DND-41 (cell line): ENCODE measurements around the gene CEP295NL.

Experiments used
- EZH2 ChIP-seq: IDR thresholded peaks from 3 replicates; pipeline ENCODE4 v1.6.1; 2012; ENCODE audit warnings: borderline replicate concordance, low read depth, mild to moderate bottlenecking, moderate library complexity, low read length, inconsistent platforms; ENCODE audit not compliant: severe bottlenecking
- TF ChIP-seq, protein P1 (sequence below): IDR thresholded peaks from 2 replicates; pipeline ENCODE4 v1.5.1; 2012; ENCODE audit warnings: borderline replicate concordance, low read length, moderate library complexity, mild to moderate bottlenecking; ENCODE audit not compliant: poor library complexity, severe bottlenecking; ENCODE audit errors: extremely low read depth

DNA sequence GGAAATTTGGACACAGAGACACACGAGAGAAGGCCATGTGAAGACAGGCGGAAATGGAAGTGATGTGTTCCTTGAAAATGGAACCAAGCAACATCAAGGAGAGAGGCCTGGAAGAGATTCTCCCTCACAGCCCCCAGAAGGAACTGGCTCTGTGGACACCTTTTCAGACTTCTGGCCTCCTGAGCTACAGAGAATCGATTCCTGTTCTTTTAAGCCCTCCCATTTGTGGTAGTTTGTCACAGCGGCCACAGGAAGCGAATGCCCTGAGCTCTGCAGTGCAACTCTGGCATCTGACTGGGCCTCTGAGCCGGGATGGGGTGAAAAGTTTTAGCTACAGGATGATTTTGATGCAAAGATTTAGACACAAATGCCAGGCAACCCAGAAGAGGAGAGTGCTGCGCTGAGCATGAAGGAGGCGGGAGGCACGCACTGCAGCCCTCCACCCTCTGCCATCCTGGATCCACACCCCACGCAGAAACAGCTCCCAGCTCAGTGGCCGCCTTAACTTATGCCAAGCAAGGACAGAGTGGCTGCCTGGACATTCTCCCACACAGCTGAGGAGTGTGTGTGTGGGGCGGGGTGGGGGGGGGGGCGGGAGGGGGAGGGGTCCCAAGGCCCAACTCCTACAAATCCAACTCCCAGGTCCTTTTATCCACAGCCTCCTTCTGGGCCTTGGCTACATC, 20.0 kb upstream of the CEP295NL start:
- TF ChIP-seq EZH2: no peak
- TF ChIP-seq, protein P1, sequence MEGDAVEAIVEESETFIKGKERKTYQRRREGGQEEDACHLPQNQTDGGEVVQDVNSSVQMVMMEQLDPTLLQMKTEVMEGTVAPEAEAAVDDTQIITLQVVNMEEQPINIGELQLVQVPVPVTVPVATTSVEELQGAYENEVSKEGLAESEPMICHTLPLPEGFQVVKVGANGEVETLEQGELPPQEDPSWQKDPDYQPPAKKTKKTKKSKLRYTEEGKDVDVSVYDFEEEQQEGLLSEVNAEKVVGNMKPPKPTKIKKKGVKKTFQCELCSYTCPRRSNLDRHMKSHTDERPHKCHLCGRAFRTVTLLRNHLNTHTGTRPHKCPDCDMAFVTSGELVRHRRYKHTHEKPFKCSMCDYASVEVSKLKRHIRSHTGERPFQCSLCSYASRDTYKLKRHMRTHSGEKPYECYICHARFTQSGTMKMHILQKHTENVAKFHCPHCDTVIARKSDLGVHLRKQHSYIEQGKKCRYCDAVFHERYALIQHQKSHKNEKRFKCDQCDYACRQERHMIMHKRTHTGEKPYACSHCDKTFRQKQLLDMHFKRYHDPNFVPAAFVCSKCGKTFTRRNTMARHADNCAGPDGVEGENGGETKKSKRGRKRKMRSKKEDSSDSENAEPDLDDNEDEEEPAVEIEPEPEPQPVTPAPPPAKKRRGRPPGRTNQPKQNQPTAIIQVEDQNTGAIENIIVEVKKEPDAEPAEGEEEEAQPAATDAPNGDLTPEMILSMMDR: no peak
